HG03571 (cell line): ENCODE results near the gene C15orf39.
"Not testable (repeated sequence)": the region's sequence is repeated elsewhere in the genome, so short reads cannot be mapped to it uniquely, and the experiment has no call there.

Source experiments
- ATAC-seq: cut with Tn5 transposase; IDR thresholded peaks from one replicate; pipeline ENCODE4 v1.9.1; 2021; ENCODE audit not compliant: unreplicated experiment

Gene C15orf39

GRCh38 chr15:75258620-75259343 lies 57.1 kb downstream of the C15orf39 start:
- not testable (repeated sequence) for ATAC-seq

- not testable (repeated sequence) for ATAC-seq
Measured at GRCh38 chr15:75259873-75260272, 58.2 kb downstream of the C15orf39 start.
